Occipital lobe (tissue), 2 donors: ENCODE results near the gene CCDC50. TPM values are rescaled to one million over a fixed set of nuclear protein-coding genes. Genes with fewer than 3 reads are reported as not detected.

Source experiments
- DNase-seq: peaks from one replicate; lab custom pipeline; 2025; lab: John Stamatoyannopoulos, UW
- total RNA-seq: library from RNA; depleted of rRNA; stranded (reverse); fragments of >200 nt; gene quantifications from one replicate; pipeline ENCODE4 v1.2.3, GENCODE V29; 2014

CCDC50 gene
- 115 TPM for total RNA-seq

GRCh38 chr3:191328962-191329653, at the start of gene CCDC50:
CCDC50 (plus strand) TSS chr3:191329394; CDS start chr3:191329675, 281 bp downstream.
- DNase-seq, result peak; percentile 77

GRCh38 chr3:191280111-191280510, 49.1 kb upstream of the CCDC50 start:
- DNase-seq, result no peak

GRCh38 chr3:191280882-191281281, 48.3 kb upstream of the CCDC50 start:
- no peak for DNase-seq

DNA sequence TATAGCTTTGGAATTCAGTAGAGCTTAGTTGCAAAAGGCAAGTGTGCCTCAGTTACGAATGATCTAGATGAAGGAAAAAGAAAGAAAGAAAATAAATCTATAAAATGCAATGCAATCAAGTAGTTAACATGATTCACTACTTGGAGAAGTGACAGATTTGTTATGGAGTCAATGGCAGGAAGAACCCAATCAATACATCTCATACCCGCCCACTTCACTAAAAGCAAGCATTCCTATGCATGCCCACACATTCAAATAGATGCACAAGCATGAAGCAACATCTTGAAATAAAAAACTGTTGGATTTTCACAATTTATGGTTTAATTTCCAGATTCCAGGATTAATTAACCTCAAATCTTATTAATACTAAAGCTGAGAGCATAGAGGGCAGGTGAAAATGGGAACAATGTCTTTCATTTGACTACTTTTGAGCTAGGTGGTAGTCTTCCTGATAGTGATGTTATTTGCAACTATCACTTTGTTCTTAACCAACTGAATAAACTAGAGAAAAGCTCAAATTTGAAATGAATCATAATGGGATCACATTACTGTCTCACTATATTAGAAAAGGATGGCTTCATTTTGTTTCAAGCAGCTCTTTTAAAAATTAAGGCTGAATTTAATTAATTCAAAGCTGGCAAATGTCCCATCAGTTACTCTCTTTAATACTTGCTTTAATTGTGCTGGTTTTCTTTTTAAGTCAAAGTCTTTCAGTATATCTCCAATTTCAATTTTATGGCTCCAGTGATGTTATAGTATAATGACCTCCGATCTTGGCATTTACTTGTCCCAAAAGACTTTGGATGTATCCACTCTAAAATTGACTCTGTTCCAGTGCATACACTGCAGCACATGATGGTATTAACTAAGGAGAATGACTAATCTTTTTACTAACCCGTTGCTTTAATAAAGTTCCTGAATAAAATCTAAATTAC, 46.7 kb upstream of the CCDC50 start:
- DNase-seq, result no peak

DNA sequence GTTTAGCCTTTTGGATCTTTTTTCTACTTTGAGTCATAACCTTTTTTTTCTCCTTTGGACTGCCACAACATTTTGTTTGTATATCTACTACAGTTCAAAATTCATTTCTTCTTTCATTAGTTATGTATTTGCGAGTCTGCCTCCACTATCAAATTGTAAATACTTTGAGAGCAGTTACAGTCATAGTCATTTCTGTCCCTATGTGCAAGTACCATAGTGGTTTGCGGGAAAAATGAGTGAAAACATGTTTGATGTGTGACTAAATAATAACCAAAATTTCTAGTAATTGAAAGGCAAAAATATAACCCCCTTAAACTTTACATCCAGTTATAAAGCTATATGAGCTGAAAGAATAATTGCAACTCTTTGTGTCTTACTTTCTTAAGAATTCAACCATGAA, 45.8 kb upstream of the CCDC50 start:
- DNase-seq, result no peak

DNA sequence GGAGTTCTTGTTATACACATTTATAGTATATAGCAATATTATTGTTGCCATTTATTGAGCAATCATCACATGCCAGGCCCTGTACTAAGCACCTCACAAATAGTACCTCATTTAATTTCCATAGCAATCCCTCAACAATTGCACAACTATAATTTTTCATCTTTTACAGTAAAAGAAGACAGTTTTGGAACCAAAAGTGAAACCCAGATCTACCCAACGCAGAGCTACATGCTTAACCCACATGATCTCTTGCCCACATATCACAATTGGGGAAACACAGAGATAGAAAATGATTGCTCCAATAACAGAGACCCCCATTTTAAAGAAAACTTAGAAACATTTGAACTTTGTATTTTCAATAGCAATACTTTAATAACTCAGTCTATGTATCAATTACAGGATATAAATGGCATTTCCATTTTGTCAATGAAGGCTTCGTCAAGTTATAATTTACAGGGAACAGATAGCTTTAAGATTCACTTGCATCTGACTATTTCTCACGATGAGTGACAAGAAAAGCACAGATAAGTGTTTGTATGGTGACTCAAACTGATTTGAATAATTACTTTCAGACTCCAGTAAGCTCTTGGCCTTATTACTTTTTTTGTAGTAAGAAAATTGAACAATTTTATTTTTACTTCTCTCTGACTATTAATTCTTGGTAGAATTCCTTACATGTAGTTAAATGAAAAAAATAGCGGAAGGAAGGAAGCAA, 38.7 kb upstream of the CCDC50 start:
- DNase-seq, result no peak

DNA sequence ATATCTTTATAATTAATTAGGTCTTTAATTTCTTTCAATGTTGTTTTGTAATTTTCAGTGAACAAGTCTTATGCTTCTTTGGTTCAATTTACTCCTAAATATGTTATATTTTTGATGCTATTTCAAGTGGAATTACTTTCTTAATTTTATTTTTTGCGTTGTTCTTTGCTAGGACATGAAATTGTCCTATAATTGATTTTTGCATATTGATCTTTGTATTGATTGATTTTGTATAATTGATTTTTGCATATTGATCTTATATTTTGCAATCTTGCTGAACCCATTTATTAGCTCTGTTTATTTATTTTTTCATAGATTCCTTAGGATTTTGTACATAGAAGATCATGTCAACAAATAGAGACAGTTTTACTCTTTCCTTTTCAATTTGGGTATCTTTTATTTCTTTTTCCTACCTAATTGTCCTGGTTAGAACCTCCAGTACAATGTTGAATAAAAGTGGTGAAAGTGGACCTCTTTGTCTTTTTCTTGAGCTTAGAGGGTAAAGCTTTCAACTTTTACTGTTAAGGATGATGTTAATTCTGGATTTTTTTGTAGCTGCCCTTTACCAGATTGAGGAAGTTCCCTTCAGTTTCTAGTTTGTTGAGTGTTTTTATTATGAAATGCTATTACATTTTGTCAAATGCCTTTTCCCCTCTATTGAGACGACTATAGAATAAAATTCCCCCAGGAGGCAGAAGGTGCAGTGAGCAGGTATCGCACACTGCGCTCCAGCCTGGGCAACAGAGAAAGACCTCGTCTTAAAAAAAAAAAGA, 36.8 kb upstream of the CCDC50 start:
- DNase-seq, result no peak

- no peak for DNase-seq
Observed at GRCh38 chr3:191294291-191294690, 34.9 kb upstream of the CCDC50 start.

DNA sequence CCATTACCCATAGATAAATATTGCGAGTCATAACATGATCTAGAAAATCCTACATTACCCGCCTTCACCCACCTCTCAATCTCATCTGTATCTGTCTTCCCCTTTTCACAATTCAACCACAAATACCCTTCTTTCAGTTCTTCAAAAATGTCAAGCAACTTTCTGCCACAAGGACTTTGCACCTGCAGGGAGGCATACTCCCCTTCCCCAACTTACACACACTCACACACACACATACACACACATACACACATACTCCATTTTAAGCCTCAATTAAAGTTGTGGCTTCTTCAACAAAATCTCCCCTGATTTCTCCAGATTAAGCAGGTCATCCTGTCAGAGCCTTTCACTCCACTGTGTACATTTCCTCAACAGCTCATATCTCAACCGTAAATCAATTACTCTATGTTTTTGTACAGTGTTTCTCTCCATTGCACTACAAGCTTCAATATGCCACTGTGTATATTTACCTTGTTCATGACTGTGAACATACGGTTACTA, 33.1 kb upstream of the CCDC50 start:
- DNase-seq, result no peak

DNA sequence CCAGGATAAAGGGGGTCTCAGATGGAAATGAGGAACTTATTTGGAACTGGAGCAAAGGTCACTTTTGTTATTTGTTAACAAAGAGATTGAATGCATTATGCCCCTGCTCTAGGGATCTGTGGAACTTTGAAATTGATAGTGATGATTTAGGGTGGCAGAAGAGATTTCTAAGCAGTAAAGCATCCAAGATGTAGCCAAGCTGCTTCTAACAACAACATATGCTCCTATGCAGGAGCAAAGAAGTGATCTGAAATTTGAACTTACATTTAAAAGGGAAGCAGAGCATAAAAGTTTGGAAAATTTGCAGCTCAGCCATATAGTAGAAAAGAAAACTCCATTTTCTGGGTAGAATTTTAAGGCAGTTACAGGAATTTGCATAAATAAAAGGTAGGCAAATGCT, 30.3 kb upstream of the CCDC50 start:
- DNase-seq, result no peak

DNA sequence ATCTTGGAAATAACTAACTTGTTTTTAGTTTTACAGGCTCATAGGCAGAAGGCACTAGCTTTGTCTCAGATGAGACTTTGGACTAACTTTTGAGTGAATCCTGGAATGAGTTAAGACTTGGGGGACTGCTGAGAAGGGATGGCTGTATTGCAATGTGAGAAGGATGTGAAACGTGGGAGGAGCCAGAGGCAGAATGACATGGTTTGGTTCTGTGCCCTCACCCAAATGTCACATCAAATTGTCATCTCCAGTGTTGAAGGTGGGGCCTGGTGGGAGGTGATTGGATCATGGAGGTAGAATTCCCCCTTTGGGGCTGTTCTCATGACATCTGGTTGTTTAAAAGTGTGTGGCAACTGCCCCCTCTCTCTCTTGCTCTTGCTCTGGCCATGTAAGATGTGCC, 28.8 kb upstream of the CCDC50 start:
- no peak for DNase-seq

- DNase-seq, result no peak
Observed at GRCh38 chr3:191301017-191301416, 28.2 kb upstream of the CCDC50 start.

GRCh38 chr3:191301782-191302411, 27.3 kb upstream of the CCDC50 start:
- DNase-seq, result no peak

DNA sequence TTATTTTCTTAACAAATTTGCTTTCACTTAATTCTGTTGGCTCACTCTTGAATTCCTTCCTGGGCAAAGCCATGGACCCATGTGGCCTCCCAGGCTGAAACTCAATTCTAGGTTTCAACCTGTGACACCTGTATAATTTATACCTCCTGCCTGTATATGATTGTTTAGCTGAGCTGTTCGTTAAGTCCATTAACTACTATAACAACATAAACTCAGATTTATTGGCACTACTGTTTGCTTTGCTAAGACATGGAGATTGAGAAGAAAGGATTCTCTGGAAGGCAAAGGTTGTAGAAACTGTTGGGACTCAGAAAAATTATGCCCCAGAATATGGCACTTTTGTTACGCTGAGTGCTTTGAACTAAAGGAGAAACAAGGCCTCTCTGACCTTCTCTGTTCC, 26.7 kb upstream of the CCDC50 start:
- DNase-seq, result no peak

DNA sequence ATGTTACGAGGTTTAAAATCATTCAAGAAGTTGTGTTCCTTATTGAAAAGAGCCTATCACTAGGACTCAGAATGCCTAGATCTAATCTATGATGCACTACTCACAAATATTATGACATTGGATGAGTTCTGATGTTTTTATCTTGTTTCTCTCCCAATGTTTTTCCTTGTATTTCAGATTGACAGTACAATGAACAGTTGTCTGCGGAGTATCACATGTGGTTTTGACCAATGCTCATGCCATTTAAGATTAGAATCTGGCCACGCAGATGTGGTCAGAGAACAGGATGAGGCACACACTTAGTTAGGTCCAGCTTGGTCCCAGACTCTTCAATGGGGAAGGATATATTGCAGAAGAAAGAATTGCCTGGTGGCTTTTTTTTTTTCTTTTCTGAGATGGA, 25.6 kb upstream of the CCDC50 start:
- no peak for DNase-seq

GRCh38 chr3:191306428-191306827, 22.8 kb upstream of the CCDC50 start:
- no peak for DNase-seq

DNA sequence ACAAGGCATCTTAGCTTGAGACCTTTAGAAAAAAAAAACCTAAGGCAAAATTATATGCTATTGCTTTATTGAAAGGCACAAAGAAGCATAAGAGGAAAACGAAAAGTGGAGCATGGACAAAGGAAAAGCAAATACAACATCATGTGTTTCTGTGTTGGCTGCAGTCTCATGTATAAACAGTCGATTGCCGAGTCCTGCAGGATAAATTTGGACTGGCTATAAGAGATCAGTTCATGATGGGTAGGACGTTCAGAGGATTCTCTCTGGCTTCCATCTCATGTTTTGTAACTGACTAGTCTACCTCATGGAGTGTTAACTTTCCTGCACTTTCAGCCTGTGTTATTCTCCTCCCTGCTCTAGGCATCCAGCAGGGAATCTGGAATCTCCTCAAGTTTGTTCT, 21.9 kb upstream of the CCDC50 start:
- DNase-seq, result no peak

DNA sequence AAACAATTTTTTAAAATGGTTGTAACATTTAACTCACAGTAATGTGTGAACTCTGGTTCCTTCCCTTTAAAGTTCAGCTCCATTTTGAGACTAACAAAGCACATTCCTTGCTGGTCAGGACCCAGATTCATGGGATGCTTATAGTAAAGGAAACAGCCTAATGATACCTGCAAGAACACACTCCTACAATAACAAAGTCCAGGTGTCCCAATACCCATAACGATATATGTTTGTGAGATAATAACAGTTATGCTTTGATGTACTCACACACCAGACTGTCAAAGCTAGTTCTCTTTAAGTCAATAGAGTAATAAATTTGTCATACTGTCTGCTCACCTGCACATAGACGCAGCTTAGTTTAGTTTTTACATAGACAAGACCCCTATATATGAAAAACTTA, 15.9 kb upstream of the CCDC50 start:
- no peak for DNase-seq

GRCh38 chr3:191314109-191314728, 15.0 kb upstream of the CCDC50 start:
- DNase-seq, result no peak
